ENCODE measurements around the gene TKFC.

Gene TKFC, protein sequence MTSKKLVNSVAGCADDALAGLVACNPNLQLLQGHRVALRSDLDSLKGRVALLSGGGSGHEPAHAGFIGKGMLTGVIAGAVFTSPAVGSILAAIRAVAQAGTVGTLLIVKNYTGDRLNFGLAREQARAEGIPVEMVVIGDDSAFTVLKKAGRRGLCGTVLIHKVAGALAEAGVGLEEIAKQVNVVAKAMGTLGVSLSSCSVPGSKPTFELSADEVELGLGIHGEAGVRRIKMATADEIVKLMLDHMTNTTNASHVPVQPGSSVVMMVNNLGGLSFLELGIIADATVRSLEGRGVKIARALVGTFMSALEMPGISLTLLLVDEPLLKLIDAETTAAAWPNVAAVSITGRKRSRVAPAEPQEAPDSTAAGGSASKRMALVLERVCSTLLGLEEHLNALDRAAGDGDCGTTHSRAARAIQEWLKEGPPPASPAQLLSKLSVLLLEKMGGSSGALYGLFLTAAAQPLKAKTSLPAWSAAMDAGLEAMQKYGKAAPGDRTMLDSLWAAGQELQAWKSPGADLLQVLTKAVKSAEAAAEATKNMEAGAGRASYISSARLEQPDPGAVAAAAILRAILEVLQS

DNA sequence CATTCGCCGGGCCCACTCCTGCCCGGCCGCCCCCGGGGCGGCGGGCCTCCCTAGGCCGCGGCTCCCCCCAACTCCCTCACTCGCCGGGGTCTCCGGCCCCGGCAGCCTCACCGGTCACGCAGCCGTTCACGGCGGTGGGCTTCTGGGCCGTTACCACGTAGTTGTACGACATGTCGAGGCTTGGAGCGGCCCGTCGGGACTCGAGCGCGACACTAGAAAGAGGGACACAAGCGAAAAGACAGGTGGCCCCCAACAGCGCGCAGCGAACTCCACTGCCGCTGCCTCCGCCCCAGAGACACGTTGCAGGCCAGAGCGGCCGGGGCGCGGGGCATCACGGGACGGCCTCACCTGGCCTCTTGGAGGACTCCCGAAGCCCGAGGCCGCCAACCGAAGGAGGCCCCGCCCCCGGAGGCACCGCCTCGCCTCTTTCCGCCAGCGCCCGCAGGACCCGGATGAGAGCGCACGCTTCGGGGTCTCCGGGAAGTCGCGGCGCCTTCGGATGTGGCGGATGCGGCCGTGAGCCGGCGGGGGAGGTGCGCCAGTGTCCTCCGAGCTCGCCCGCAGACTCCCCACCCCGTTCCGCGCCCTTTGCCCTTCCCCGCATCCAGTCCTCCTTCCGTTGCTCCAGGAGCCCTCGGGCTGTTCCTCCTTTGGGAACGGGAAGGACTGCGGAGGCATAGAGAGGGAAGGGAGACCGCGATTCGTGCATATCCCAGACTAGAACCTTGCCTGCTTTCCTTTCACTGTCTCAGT, at the start of gene TKFC, which contains the start of gene DDB1:
Gene TKFC, plus strand, starts transcription at position 432 of the 753 bp plus-strand sequence. CDS start 1,501 bp downstream, outside the sequence.
Gene DDB1, minus strand, starts transcription at position 309 of the 753 bp plus-strand sequence. Its CDS starts 137 bp downstream, at position 172.
- peak; percentile 100 for DNase-seq (ENCODE audit: low spot score)

DNA sequence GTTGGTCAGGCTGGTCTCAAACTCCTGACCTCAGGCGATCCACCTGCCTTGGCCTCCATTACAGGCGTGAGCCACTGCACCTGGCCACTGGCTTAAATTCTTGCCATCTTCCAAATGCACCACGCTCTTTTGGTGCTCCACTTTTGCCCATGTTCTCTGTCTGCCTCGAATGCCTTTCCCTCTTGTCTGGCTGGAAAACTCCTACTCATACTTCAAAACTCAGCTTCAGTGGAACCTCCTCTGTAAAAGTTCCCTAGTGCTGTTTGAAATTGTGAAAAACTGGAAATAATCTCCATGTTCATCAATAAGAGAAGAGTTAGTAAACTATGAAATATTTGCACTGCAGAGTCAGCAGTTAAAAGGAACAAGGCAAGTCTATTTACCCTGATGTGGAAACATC, 49.4 kb upstream of the TKFC start:
- DNase-seq (ENCODE audit: low spot score): no peak

DNA sequence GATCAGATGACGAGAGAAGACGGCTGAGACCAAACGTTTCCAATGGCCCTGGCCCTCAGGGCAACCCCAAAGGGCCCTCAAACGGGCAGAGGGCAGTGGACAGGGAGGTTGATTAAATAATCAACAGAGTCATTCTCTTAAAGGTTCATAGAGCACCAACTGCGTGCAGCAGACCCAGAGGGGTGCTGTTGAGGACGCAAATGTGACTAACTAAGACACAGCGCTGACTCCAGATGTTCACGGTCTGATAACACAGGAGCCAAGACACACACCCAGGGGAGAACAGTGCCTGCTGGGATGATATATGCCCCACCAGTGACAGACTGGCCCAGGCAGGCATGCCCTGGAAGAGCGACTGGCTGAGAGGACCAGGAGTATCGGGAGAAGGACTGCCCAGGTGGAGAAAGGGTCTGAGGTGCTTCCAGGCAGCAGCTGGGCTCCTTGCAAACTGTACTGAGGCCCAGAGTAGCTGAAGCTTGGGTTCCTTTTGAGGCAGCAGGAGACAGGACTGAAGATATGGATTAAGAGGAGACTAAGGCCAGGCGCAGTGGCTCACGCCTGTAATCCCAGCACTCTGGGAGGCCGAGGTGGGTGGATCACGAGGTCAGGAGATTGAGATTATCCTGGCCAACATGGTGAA, 45.6 kb upstream of the TKFC start:
- no peak for DNase-seq (ENCODE audit: low spot score)

DNA sequence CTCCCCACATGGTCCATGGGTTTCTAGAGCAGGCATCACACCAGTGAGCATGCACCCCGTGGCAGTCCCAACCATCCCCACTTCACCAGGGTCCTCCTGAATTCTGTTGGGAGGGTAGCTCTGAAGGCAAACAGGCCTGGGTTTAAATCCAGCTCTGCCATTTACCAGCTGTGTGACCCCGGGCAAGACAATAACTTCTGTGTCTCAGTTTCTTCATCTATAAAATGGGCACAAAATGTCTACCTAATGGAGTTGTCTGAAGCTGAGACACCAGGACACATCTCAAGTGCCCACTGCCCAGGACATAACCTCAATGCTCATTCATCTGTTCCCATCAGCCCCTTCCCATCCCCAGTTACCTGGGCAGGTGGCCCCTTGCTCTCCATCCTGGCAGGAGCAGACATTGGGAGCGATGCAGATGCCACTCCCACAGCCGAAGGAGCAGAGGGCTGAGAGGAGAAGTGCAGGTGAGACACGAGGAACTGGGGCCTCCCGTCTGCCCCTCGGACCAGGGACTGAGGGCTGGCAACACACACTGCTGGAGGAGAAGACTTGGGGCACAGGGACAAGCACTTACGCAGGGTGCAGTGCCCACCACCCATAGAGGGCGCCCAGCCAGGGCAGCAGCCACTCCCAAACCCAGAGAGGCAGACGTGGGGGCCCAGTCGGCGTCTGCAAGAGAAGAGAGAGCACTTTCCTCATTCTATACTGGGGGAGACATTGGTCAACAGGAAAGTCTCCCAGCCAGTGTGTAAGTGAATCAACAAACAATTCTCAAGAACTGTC, 41.9 kb upstream of the TKFC start:
- DNase-seq (ENCODE audit: low spot score): peak; percentile 39

DNA sequence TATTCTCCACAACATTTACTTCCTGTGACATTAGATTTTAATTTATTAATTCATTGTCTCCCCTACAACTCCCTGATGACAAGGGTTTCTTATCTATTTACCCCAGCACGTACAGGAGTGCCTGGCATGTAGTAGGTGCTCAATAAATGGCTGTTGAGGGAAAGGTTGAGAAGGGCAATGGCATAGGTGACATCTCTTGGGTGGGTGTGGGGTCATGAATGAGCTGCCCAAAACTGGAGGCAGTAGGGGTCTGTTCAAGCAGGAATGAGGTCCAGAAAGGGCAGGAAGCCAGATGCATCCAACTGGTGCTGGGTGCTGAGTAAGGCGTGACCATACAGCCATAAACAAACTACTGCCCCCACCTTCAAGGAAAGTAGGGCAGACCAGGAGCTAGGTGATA, 40.7 kb upstream of the TKFC start:
- no peak for DNase-seq (ENCODE audit: low spot score)

DNA sequence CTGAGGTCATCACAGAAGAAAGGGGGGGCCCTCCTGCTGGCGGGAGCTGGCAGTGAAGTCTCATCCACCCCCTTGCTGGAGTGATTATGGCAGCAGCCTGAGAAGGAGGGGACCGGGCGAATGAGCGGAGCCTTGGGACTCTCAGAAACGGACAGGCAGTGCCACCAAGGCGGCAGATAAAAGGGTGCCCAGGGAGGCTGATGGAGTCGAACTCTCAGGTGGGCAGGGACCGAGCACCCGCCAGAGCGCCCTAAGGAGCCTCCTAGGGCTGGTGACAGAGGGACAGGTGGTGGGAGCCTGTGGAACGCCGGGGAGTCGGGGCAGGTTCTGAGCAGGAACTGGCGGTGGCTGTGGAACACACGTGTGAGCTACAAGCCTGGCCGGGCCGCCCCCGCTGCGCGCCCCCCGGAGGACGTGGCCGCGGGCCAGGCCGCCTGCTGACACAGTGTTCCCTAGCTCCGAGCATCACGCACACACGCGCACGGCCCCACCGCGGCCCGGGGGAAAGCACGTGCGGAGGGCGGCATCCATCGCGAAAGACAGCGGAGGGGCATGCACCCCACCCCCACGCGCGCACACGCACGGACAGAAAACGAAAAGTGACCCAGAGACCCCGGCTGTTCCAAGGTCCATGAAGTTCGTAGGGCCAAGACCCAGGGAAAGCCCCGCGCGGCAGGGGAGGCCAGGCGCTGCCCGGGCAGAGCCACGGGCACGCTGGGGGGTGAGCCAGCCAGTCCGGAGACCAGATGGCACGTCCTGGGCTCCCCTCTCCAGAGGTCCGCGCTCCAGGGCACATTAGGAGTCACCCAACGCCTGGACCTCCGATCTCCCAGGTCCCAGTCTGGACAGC, 38.9 kb upstream of the TKFC start:
- DNase-seq (ENCODE audit: low spot score): peak; percentile 64

DNA sequence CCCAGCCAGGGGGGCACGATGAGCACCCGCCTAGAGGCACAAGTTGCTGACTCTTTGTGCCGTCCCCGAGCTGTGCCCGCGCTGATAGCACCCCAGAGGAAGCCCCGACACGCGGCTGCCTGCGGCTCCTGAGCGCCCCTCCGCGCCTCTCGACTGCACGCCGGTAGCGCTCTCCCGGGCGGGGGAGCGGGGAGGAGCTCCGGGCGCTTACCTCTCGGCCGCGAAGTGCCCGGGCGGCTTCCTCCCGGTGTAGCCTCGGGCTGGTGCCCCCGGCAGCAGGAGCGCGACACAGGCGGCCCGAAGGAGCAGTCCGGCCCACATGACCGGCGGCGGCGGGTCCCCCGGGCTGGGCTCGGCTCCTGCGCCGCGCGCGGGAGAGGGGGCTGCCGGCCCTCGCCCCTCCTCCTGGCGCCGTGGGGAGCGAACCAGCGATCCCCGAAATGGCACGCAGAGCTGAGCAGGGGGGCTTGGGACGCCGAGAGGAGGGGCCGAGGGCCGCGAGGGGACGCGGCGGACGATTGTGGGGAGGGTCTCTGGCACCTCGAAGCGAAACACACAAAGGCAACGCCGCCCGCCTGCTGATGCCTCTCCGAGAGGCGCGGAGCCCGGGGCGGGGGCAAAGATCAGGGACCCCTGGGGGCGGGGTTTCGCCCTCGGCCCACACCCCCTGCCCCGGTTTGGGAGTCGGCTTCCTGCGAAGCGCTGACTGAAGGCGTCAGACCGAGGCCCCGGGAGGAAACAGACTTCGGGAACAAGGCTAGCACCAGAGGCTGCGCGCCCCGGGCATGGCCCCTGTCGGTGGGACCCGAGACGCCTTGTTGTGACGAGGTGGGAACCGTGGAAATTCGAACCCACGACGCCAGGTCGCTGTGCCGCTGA, 38.1 kb upstream of the TKFC start, which contains the start of gene VWCE:
Gene VWCE, minus strand, starts transcription at position 600 of the 879 bp plus-strand sequence. Its CDS starts 279 bp downstream, at position 321.
- DNase-seq (ENCODE audit: low spot score): peak; percentile 91

DNA sequence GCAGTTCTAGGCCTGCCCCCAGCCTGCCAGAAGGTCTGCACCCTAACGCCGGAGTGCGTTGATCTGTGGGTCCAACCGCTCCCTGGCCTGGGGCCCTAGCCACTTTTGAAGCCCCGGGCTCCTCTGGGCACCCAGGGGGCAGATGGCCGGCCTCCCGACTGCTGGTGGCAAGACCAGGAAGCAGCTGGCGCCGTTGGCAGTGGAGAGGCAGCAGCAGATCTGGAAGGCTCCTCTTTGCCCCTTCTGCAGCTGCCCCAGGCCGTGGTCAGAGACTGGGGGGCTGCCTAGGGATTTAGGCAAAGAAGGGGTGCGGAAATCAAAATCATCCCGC, 37.5 kb upstream of the TKFC start:
- DNase-seq (ENCODE audit: low spot score): no peak

DNA sequence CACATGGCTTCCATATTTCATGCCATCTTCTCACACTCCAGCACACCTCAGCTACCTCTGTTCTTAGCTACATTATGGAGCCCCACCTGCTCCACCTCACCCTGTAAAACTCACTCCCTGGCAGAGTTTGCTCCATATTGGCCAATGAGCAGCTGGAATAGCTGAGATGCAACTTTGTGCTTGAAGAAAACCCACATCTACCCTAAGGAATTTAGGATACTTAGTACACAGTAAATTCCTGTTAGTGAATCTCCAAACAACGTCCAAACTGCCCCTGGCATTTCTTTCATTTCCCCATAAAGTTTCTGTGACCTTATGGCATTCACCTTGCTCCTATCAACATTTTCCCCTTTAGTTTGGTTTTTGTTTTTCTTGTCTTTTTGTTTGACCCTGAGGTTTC, 35.7 kb upstream of the TKFC start:
- DNase-seq (ENCODE audit: low spot score): no peak

DNA sequence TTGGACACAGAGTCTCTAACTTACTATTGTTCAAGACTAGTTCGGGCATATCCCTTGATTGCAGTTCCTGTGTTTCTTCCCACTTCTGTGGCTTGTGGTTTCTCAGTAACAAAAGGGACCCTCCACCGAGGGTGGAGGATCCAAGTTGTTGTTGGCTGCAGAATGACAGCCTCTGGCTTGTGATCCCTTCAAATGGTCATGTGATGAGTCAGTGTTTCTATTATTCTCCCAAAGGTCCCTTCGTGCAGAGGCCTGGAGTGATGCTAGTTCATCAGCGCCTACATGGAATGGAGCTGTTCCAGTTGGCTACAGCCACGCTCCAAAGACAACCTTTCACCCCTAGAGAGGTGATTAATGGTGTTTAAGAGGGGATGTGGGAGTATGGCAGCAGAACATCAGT, 35.3 kb upstream of the TKFC start:
- no peak for DNase-seq (ENCODE audit: low spot score)

DNA sequence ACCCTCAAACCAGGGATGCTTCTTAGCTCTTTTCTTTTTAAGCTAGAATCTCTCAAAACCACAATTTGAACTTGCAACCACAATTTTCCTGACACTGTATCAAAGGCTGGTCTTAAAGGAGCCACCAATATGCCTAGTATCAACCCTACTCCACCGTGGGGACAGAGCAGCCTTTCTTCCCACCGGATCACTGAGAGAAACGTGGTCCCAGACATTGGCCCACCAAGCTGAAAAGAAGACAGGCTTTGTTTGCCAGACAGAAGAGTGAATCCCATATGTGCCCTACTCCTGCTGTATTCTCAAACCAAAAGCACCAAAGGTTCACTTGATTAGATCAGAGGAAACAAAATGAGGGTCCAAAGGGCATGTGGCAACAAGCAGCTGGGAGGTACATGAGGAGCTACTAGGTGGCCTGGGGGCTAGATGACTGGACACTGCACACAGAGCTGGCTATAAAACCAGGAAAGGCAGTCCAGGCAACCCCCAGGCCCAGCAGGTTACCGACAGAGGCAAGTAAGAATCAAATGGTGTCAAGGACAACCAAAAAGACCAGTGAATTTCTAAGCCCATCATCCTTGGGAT, 34.3 kb upstream of the TKFC start:
- DNase-seq (ENCODE audit: low spot score): no peak

DNA sequence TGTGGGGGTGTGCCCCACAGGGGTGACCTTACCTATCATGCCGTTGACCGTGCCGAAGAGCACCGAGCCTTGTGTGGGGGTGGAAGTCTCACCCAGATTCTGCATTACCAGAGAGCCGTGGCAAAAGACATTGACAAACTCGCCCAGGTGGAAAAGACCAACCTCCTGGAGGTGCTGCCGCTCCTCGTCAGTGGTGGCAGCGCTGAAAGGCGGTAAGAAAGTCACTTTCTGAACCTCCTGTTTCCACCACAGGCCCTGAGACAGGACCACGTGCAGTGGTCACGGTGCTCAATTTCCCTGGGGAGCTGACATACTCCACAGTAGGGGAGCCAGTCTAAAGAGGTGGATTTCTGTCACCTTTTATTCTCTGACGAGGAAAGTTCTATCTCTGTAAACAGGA, 30.5 kb upstream of the TKFC start:
- DNase-seq (ENCODE audit: low spot score): no peak

DNA sequence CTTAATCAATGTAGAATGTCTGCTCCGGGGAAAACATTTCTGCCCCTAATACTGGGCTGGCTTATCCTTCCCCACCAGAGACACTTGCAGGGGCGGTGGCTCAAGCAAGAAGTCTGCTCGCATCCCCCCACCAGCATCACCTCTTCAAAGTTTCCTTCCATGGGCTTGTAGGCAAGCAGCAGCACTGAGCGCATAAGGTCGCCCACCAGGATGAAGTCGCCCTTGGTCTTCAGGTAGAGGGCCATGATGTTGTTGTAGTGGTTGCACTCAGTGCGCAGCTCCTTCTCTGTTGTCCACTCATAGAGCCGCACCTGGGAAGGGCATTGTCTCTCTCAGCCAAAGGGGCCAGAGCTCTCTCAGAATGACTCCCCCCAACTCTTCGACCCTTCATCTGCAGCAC, 29.3 kb upstream of the TKFC start:
- no peak for DNase-seq (ENCODE audit: low spot score)

DNA sequence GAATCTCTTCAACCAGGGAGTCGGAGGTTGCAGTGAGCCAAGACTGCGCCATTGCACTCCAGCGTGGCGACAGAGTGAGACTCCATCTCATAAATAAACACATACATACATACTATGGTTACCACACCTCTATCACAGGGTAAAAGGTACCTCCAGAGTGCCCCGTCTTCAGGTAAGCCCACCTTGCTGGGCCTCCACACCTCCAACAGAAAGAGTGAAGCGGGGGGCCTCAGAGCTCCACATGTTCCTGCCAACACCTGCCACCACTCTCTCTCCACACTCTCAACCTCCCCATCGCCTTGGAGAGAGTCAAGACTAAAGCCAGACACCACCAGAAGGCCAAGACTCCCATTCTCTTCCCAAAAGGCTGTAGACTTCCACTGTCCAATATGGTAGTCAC, 27.6 kb upstream of the TKFC start:
- DNase-seq (ENCODE audit: low spot score): no peak

DNA sequence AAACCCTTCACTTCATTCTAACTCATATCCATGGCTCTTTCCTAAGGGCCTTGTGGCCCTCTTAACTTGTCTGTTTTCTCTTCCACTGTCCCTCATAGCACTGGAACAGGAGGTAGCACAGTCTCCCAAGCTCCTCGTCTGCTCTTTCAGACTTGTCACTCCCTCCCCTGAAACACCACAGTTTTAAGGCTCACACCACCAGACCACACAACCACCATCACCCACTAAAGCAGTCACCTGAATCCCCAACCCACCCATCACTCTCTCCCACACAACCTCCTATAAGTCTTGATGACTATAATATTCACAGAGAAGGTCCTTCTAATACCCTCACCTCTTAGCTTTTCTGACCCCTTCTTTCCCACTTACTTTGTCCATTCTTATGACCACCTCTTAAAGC, 26.8 kb upstream of the TKFC start:
- no peak for DNase-seq (ENCODE audit: low spot score)

DNA sequence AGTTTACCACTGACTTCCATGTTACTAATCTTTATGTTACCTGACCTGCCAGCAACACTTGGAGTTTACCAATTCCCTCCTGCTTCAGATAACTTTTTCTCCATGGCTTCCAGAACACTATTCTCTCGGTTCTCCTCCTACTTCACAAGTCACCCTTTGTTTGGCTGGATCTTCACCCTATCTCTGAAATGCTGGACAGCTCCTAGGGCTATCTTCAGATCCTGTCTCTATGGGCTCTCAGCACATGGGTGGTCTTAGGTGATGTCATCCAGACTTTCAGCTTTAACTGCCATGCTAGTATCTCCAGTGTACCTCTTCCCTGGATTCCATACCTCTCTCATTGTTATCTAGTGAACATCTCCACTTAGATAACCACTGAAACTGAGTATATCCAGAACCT, 25.7 kb upstream of the TKFC start:
- no peak for DNase-seq (ENCODE audit: low spot score)

DNA sequence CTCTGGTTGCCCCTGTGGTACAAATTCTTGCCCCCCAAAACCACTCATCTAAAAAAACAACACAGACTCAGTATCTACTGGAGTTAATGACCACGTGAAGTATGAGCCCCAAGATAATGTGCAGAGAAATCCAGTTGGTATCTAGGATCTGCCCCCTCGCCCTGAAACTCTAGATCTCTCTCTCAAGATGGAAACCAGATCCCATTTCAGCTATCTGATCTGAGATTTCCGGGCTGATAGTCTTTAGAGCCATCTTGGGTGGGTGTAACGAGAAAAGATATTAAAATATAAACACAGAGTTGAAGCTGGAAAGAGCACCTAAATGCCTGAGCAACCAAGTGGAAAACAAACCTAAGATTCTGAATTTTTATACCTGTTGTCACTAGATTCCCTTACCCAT, 23.9 kb upstream of the TKFC start:
- no peak for DNase-seq (ENCODE audit: low spot score)

DNA sequence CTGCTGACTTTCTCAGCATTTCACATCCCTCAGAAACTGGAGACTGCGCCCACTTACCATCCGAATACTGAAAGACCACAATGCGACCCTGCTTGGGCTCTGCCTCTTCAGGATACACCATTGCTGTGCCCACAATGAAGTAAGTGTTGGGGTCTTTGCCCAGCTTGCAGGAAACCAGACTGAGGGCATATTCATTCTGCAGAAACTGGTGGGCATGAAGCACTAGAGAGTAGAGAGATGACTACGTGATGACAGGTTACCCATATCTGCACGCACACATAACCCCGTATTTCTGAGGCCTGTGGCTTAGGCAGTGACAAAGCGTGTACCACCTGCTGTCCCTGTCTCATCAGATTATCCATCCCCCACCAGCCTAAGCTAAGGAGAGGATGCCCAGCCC, 23.3 kb upstream of the TKFC start:
- no peak for DNase-seq (ENCODE audit: low spot score)

DNA sequence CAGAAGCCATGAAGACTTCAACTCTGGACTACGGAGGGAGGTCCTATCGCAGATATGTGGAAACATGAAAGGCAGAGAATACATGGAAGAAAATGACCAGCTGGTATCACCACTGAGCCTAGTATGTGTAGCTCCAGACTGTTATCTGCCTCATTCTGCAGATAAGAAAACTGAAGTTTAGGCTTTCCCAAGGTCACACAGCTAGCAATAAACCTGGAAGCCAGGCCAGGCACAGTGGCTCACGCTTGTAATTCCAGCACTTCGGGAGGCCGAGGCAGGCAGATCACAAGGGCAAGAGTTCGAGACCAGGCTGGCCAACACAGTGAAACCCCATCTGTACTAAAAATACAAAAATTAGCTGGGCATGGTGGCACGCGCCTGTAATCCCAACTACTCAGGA, 22.3 kb upstream of the TKFC start:
- no peak for DNase-seq (ENCODE audit: low spot score)

All from iPS-NIHi11 (cell line).